Measurements from ENCODE around the gene GFRA4.

- TF ChIP-seq CTCF (IDR thresholded peaks at IDR 0.05; ENCODE audit: borderline replicate concordance, extremely low read depth, low read length, poor library complexity, severe bottlenecking), result no peak
- no peak for TF ChIP-seq EZH2 (IDR thresholded peaks at IDR 0.05; ENCODE audit: borderline replicate concordance, low read depth, low read length, severe bottlenecking)
Observed at GRCh38 chr20:3651204-3651962, 11.8 kb downstream of the GFRA4 start.

Data from DND-41 (cell line).